ENCODE measurements around the gene PHLDB2. TPM values are rescaled to one million over a fixed set of nuclear protein-coding genes. Genes with fewer than 3 reads are reported as not detected.

The PHLDB2 gene
- total RNA-seq, 1 donor from 2014 or later: 60.8 TPM

DNA sequence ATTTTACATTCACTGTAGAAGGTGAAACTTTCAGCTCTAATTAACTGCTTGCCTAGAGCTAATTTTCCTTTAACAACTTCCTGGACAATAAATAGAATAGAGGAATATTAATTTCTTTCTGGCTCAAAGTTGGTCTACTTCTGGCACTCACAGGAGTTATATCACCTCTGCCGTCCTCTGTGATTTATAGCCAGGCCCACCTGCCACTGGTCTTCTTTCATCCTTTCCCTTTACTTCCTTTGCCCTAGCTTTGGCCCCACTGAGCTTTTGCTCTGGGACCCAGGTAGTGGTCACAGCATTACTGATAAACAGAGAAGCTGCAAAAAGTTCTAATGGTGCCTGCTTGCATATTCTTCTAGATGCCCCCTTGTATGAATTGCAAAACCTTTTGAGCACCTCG lies 70.4 kb downstream of the PHLDB2 start:
- TF ChIP-seq, protein P1, sequence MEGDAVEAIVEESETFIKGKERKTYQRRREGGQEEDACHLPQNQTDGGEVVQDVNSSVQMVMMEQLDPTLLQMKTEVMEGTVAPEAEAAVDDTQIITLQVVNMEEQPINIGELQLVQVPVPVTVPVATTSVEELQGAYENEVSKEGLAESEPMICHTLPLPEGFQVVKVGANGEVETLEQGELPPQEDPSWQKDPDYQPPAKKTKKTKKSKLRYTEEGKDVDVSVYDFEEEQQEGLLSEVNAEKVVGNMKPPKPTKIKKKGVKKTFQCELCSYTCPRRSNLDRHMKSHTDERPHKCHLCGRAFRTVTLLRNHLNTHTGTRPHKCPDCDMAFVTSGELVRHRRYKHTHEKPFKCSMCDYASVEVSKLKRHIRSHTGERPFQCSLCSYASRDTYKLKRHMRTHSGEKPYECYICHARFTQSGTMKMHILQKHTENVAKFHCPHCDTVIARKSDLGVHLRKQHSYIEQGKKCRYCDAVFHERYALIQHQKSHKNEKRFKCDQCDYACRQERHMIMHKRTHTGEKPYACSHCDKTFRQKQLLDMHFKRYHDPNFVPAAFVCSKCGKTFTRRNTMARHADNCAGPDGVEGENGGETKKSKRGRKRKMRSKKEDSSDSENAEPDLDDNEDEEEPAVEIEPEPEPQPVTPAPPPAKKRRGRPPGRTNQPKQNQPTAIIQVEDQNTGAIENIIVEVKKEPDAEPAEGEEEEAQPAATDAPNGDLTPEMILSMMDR (IDR thresholded peaks at IDR 0.05): no peak
- intact Hi-C loops (cut with DNase I): no loop called here
- Histone ChIP-seq H3K27ac (no peak overlapping the region), H3K4me1 (peaks cover 3% of the 10 kb centered on the region), H3K36me3 (peaks cover 5% of the 10 kb centered on the region), H3K27me3 (no peaks in the 10 kb centered on the region), H3K4me3 (no peak overlapping the region), H3K9me3 (no peaks in the 10 kb centered on the region)
- ATAC-seq (no peak), DNase-seq (no peak)

DNA sequence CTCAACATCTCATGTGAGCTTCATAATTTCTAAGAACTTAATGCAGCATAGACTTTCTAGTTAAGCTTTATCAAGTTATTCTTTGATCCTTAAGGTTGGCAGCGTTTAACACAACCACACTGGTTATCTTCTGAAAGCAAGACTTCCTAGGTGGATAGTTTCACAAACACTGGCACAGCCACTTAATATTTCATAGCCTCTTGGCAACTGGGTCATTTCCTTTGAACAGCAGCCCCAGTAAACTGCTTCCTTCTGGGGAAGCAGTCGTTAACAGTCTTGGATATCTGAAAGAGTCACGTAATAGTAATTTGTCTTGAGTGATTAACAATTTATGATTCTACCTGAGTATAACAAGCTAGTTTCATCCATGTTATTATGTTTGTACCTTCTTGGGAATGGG lies 73.9 kb downstream of the PHLDB2 start:
- Histone ChIP-seq H3K27me3 (no peaks in the 10 kb centered on the region), H3K4me3 (no peak overlapping the region), H3K9me3 (no peaks in the 10 kb centered on the region), H3K36me3 (no peaks in the 10 kb centered on the region), H3K4me1 (peaks cover 8% of the 10 kb centered on the region), H3K27ac (no peak overlapping the region)
- no peak for ATAC-seq
- DNase-seq: no peak
- intact Hi-C loops (cut with DNase I): no loop called here
- TF ChIP-seq, protein P1 (IDR thresholded peaks at IDR 0.05): no peak

GRCh38 chr3:111936191-111936841 lies 77.3 kb downstream of the PHLDB2 start:
- TF ChIP-seq, protein P1 (IDR thresholded peaks at IDR 0.05): no peak
- Histone ChIP-seq H3K9me3 (no peaks in the 10 kb centered on the region), H3K36me3 (peaks cover 21% of the 10 kb centered on the region), H3K4me3 (no peak overlapping the region), H3K4me1 (peaks cover 8% of the 10 kb centered on the region), H3K27ac (no peak overlapping the region), H3K27me3 (no peaks in the 10 kb centered on the region)
- ATAC-seq (no peak), DNase-seq (no peak)
- intact Hi-C loops (cut with DNase I): no loop called here

GRCh38 chr3:111936967-111937366 lies 77.9 kb downstream of the PHLDB2 start:
- peaks cover 8% of the 10 kb centered on the region for H3K4me1 ChIP-seq
- no peak for DNase-seq
- H3K27ac ChIP-seq: no peak overlapping the region
- intact Hi-C loops (cut with DNase I): no loop called here
- H3K4me3 ChIP-seq: no peak overlapping the region
- peaks cover 27% of the 10 kb centered on the region for H3K36me3 ChIP-seq
- H3K27me3 ChIP-seq: no peaks in the 10 kb centered on the region
- H3K9me3 ChIP-seq: no peaks in the 10 kb centered on the region
- TF ChIP-seq, protein P1 (IDR thresholded peaks at IDR 0.05): no peak
- no peak for ATAC-seq

- H3K4me1 ChIP-seq: peaks cover 8% of the 10 kb centered on the region
- no peak for ATAC-seq
- intact Hi-C loops (cut with DNase I): no loop called here
Observed at GRCh38 chr3:111937871-111938270, 78.8 kb downstream of the PHLDB2 start.

More at GRCh38 chr3:111937871-111938270, 78.8 kb downstream of the PHLDB2 start:
- TF ChIP-seq, protein P1 (IDR thresholded peaks at IDR 0.05): no peak
- Histone ChIP-seq H3K36me3 (peaks cover 35% of the 10 kb centered on the region), H3K4me3 (no peak overlapping the region), H3K27ac (no peak overlapping the region), H3K27me3 (no peaks in the 10 kb centered on the region), H3K9me3 (no peaks in the 10 kb centered on the region)
- no peak for DNase-seq

All from upper lobe of right lung (tissue), 1 donor.